ENCODE measurements around the gene OR2D3. TPM values are rescaled to one million over a fixed set of nuclear protein-coding genes. Genes with fewer than 3 reads are reported as not detected.

The OR2D3 gene
- total and polyA plus RNA-seq, 2 of the 4 experiments (the other 2 are of a cell fraction) = not detected

DNA sequence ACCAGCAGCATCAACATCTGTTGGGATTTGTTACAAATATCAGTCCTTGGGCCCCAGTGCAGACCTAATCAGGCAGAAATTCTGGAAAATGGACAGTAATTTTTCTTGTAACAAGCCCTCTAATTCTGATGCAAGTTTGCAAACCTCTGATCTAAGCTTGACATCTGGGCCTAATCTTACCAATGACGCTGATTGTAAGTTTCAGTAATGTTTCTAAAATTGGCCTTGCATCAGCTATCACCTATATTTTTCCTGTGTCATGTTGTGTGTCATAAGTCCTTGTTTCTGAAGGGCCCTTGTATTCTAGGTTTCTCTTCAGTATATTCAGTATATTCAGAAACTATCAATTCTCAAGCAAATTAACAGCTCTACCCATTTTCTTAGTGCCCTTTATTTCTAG is 41.9 kb downstream of the OR2D3 start:
- H4K91ac ChIP-seq (ENCODE audit: insufficient read depth, low read depth, low read length) = no peak overlapping the region
- H3K4me1 ChIP-seq (ENCODE audit: control insufficient read depth, insufficient read depth, low read length) = no peaks in the 10 kb centered on the region
- in situ Hi-C loops (cut with MboI; ENCODE audit: low sequenced_read_pairs) = no loop called here
- H3K56ac ChIP-seq (ENCODE audit: extremely low read depth, insufficient read depth, low read length) = no peak overlapping the region
- no peak overlapping the region for H4K5ac ChIP-seq (ENCODE audit: low read depth, low read length)
- H3K4me2 ChIP-seq (ENCODE audit: low read depth, low read length) = no peak overlapping the region
- H3K27me3 ChIP-seq (ENCODE audit: control insufficient read depth, insufficient read depth, low read length) = no peaks in the 10 kb centered on the region
- no peak overlapping the region for H4K8ac ChIP-seq (ENCODE audit: low read depth in 2 of 2, low read length in 2 of 2)
- H3K18ac ChIP-seq (ENCODE audit: low read depth, low read length) = no peak overlapping the region
- no peaks in the 10 kb centered on the region for H4K20me1 ChIP-seq (ENCODE audit: insufficient read depth, low read length)
- TF ChIP-seq MAFK (IDR thresholded peaks at IDR 0.05; ENCODE audit: low read depth, low read length) (no peak), FOS (IDR thresholded peaks at IDR 0.05; ENCODE audit: low read depth, low read length) (no peak), RAD21 (IDR thresholded peaks at IDR 0.05; ENCODE audit: low read length) (no peak), NFE2L2 (IDR thresholded peaks at IDR 0.05; ENCODE audit: low read depth, low read length) (no peak), MAZ (IDR thresholded peaks at IDR 0.05; ENCODE audit: borderline replicate concordance, low read depth, low read length) (no peak), SMC3 (IDR thresholded peaks at IDR 0.05; ENCODE audit: low read depth, low read length) (no peak), CEBPB (IDR thresholded peaks at IDR 0.05; ENCODE audit: low read depth, low read length) (no peak)
- TF ChIP-seq, protein P1, sequence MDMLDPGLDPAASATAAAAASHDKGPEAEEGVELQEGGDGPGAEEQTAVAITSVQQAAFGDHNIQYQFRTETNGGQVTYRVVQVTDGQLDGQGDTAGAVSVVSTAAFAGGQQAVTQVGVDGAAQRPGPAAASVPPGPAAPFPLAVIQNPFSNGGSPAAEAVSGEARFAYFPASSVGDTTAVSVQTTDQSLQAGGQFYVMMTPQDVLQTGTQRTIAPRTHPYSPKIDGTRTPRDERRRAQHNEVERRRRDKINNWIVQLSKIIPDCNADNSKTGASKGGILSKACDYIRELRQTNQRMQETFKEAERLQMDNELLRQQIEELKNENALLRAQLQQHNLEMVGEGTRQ (IDR thresholded peaks at IDR 0.05; ENCODE audit: low read depth, low read length) = no peak
- no peak overlapping the region for H3K4me3 ChIP-seq (ENCODE audit: insufficient read depth, low read depth, low read length)
- H2BK120ac ChIP-seq (ENCODE audit: low read depth, low read length) = no peak overlapping the region
- ChIA-PET CTCF (no interaction called here), POLR2A (ENCODE audit: unreplicated experiment) (no interaction called here)
- ATAC-seq (ENCODE audit: low read depth) = no peak
- no peaks in the 10 kb centered on the region for H3K9me3 ChIP-seq (ENCODE audit: control insufficient read depth, insufficient read depth, low read length)
- no peak overlapping the region for H2BK20ac ChIP-seq (ENCODE audit: low read depth, low read length)
- DNase-seq = no peak
- no peak overlapping the region for H3K14ac ChIP-seq (replicated peaks; ENCODE audit: low read depth, low read length)
- no peak overlapping the region for H2AK9ac ChIP-seq (replicated peaks; ENCODE audit: low read depth, low read length, poor library complexity)
- no peak overlapping the region for H3K4ac ChIP-seq (ENCODE audit: low read depth, low read length)
- no CpG with 5 or more reads among the region's 1 CpG for whole genome bisulfite sequencing, 2 experiments (ENCODE audit: extremely low coverage in 2 of 2, insufficient read length in 1 of 2)
- H2BK15ac ChIP-seq (ENCODE audit: low read depth, low read length) = no peak overlapping the region
- no peak overlapping the region for H3K23ac ChIP-seq (ENCODE audit: low read depth, low read length)
- H2AK5ac ChIP-seq (ENCODE audit: low read depth, low read length) = no peak overlapping the region
- no peaks in the 10 kb centered on the region for H3K79me1 ChIP-seq (ENCODE audit: low read depth in 1 of 2, low read length in 2 of 2)
- intact Hi-C loops (cut with micrococcal nuclease) = no loop called here
- 0 out of 2 replicates have a peak, but pooled peaks cover 1% of the 10 kb centered on the region for H3K36me3 ChIP-seq (ENCODE audit: control insufficient read depth, insufficient read depth, low read length)
- H2AFZ ChIP-seq (replicated peaks; ENCODE audit: low read length, poor library complexity) = no peak overlapping the region
- H3K27ac ChIP-seq (ENCODE audit: insufficient read depth, low read length) = no peak overlapping the region
- H3K9ac ChIP-seq (ENCODE audit: low read depth, low read length) = no peak overlapping the region
- H3K9me1 ChIP-seq (ENCODE audit: insufficient read depth, low read length) = no peaks in the 10 kb centered on the region
- dilution Hi-C loops (cut with HindIII; ENCODE audit: low sequenced_read_pairs, unreplicated experiment) = no loop called here
- no peak overlapping the region for H2BK5ac ChIP-seq (ENCODE audit: low read depth, low read length, poor library complexity, severe bottlenecking)
- no TSS peak for BruUV-seq (replicated peaks)

Data from IMR-90 (cell line).